Stomach (tissue), 9 donors: Measurements from ENCODE around the gene STK11. TPM values are rescaled to one million over a fixed set of nuclear protein-coding genes. Genes with fewer than 3 reads are reported as not detected.

Experiments
- DNase-seq, 2 donors: peaks; one replicate each; pipeline versions ENCODE4 v3.0.0 to v3.0.0-alpha.2; 2013 to 2019
- H3K27ac ChIP-seq, 5 donors: fragments of 200-600 bp in 4 of 5; sonication (generic) in 4 of 5; one replicate each; pipeline ENCODE4 v1.5.1; 2013 to 2019; ENCODE audit warnings: mild to moderate bottlenecking in 1 of 5, moderate library complexity in 1 of 5
- H3K27me3 ChIP-seq, 3 donors: fragments of 200-600 bp; sonication (generic); one replicate each; pipeline ENCODE4 v1.5.1; 2017 to 2019; ENCODE audit warnings: mixed run types in 1 of 3
- H3K36me3 ChIP-seq, 4 donors: fragments of 200-600 bp; sonication (generic); 1 replicate in 3 of 4; 2 replicates in 1 of 4; pipeline ENCODE4 v1.5.1; 2016 to 2019
- H3K4me1 ChIP-seq, 4 donors: fragments of 200-600 bp; sonication (generic); one replicate each; pipeline ENCODE4 v1.5.1; 2016 to 2019
- H3K4me3 ChIP-seq, 4 donors: fragments of 200-600 bp; sonication (generic) in 3 of 4; one replicate each; pipeline ENCODE4 v1.5.1; 2016 to 2019; ENCODE audit warnings: mild to moderate bottlenecking in 1 of 4
- H3K9me3 ChIP-seq, 4 donors: fragments of 200-600 bp; sonication (generic); one replicate each; pipeline ENCODE4 v1.5.1; 2016 to 2019
- EP300 ChIP-seq: sonication (generic); formaldehyde crosslinking; IDR thresholded peaks from one replicate; pipeline ENCODE4 v1.6.1; 2017; ENCODE audit warnings: antibody characterized with exemption
- POLR2A ChIP-seq, 4 donors: fragments of 450-650 bp; IDR thresholded peaks; one replicate each; pipeline ENCODE4 v1.6.1; 2016; ENCODE audit warnings: antibody characterized with exemption in 4 of 4, control low read depth in 2 of 4, mild to moderate bottlenecking in 1 of 4, moderate library complexity in 1 of 4
- POLR2AphosphoS5 ChIP-seq, 3 donors: sonication (generic); formaldehyde crosslinking; IDR thresholded peaks; one replicate each; pipeline ENCODE4 v1.6.1; 2016; ENCODE audit warnings: antibody characterized with exemption in 3 of 3
- WGBS, 5 donors: extraction: QIAGEN DNeasy Blood & Tissue Kit in 3 of 5; methylation state at CpG; one replicate each; pipeline versions ENCODE4 v1.1.5 to v1.1.7; 2013 to 2018; 5-methylcytosine and 5-hydroxymethylcytosine counted together
- intact Hi-C: fragments of 100-400 bp; cut with DNase I; formaldehyde crosslinking; loops from one replicate; pipeline ENCODE4 v1.15.1; 2023; ENCODE audit warnings: low total_unique reads
- polyA plus RNA-seq, 3 donors: library from polyadenylated mRNA; stranded (reverse); fragments of 200-250 nt; gene quantifications; one replicate each; pipeline ENCODE4 v1.2.3, GENCODE V29; 2013
- total RNA-seq, 5 donors: library from RNA; depleted of rRNA; stranded (reverse); fragments of >200 nt; gene quantifications; one replicate each; pipeline versions ENCODE4 v1.1.0 to v1.2.3, GENCODE V29; 2014 to 2016
- TF ChIP-seq, protein P1 (sequence below), 7 experiments: fragments of 450-650 bp in 4 of 7; fragments of 200-600 bp in 3 of 7; sonication (generic) in 3 of 7; IDR thresholded peaks; one replicate each; pipeline ENCODE4 v1.5.1; 2016 to 2019; ENCODE audit warnings: antibody characterized with exemption in 7 of 7, control low read depth in 2 of 7, mild to moderate bottlenecking in 1 of 7
- donor health status: healthy with polysubstance abuse.
- donor health status: Bipolar disorder and iron deficiency.
- donor health status: healthy.

STK11 gene
- total and polyA plus RNA-seq, 8 donors: 43.1 to 368 (median 63.1) TPM

DNA sequence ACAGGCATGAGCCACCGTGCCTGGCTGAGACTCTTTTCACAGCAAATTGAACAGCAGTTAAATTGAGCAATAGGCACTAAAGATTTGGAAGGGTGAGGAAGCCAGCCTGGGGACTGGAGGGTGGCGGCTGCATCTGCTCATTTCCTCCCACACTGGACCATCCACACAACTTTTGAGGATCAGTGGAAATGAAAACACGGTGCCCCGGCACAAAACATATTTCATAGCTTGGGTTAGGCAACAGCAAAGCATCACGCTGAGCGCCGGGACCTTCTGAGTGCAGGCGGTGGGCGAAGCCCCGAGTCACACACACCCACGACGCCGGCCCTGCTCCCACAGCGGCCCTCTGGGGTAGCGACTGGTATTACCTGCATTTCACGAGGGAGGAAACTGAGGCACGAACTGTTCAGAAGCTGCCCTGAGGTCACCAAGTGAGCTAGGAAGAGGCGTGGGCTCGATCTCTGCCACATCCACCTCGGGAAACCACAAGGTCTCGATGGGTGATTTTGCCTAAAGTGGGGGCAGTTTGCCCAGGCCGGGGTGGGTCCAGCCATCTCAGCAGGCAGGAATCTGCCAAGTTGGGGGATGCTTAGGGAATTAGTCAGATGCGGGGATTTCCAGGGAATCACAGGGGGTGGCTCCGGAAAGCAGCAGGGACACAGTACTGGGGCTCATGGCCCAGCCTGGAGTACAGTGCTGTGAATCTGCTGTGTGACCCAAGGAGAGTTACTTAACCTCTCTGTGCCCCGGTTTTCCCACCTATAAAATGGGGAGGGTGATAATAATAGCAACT, 28.1 kb upstream of the STK11 start:
- Histone ChIP-seq H3K4me3 (no peak overlapping the region), H3K27ac (peak overlapping the region in 4 of 5 donors; percentile 26 to 73 (median 62)), H3K36me3 (no peaks in the 10 kb centered on the region), H3K9me3 (no peaks in the 10 kb centered on the region), H3K4me1 (peaks cover 11 to 59% (median 35%) of the 10 kb centered on the region in 4 donors), H3K27me3 (no peaks in the 10 kb centered on the region)
- DNase-seq: peak in 1 of 2 donors; percentile 13
- TF ChIP-seq POLR2A (IDR thresholded peaks at IDR 0.05) (no peak), EP300 (no peak), POLR2AphosphoS5 (IDR thresholded peaks at IDR 0.05) (no peak)
- TF ChIP-seq, protein P1, sequence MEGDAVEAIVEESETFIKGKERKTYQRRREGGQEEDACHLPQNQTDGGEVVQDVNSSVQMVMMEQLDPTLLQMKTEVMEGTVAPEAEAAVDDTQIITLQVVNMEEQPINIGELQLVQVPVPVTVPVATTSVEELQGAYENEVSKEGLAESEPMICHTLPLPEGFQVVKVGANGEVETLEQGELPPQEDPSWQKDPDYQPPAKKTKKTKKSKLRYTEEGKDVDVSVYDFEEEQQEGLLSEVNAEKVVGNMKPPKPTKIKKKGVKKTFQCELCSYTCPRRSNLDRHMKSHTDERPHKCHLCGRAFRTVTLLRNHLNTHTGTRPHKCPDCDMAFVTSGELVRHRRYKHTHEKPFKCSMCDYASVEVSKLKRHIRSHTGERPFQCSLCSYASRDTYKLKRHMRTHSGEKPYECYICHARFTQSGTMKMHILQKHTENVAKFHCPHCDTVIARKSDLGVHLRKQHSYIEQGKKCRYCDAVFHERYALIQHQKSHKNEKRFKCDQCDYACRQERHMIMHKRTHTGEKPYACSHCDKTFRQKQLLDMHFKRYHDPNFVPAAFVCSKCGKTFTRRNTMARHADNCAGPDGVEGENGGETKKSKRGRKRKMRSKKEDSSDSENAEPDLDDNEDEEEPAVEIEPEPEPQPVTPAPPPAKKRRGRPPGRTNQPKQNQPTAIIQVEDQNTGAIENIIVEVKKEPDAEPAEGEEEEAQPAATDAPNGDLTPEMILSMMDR (IDR thresholded peaks at IDR 0.05): no peak
- 51 to 76% (median 63%) methylated on average over 23 to 25 of the region's 25 CpGs for WGBS, 5 donors
- intact Hi-C loops: no loop called here

DNA sequence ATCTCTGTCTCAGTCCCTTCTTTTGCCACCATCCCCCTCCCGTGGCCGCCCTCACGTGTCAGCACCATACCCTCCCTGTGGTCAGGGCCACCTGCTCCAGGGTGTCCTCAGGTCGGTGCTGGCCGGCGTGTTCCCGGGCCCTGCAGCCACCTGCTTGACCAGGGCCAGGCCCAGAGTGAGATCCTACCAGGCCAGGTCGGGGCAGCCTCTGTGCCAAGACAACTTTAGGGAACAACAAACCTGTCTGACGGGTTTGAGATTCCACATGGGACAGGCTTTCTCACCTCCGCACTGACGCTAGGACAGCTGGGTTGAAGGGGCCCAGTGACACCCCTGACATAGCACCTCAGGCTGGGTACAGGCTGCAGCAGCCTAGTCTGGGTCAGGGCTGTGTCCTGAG, 24.0 kb upstream of the STK11 start:
- no peak for TF ChIP-seq POLR2A (IDR thresholded peaks at IDR 0.05)
- peak in 2 of 3 donors; percentile 10 to 72 for TF ChIP-seq POLR2AphosphoS5 (IDR thresholded peaks at IDR 0.05)
- Histone ChIP-seq H3K4me1 (peaks cover 14 to 69% (median 27%) of the 10 kb centered on the region in 4 donors), H3K27ac (peak overlapping the region; percentile 47 to 87 (median 64)), H3K27me3 (no peaks in the 10 kb centered on the region), H3K36me3 (no peaks in the 10 kb centered on the region), H3K9me3 (no peaks in the 10 kb centered on the region), H3K4me3 (no peak overlapping the region)
- peak; percentile 86 for DNase-seq
- 26 to 65% (median 37%) methylated on average over 9 to 11 of the region's 11 CpGs for WGBS, 5 donors
- intact Hi-C loops: loop anchor here (5.0 kb wide), 1 partner anchor 69 kb away; no protein-coding TSS in a partner anchor

DNA sequence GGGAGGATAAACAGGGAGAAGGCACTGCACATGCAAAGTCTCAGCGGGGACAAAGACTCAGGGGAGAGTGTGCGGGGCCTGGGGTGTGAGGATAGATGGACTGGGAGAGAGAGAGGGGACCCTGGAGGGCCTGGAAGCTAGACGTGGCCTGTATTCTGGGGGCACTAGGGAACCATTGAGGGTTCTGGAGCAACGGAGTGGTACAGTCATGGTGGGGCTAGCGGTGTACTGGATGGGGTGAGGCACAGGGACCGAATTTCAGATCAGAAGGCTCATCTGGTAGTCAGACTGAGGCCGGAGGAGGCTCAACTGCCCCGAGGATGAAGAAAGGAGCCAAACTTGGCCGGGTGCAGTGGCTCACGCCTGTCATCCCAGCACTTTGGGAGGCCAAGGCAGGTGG, 23.5 kb upstream of the STK11 start:
- Histone ChIP-seq H3K27ac (peak overlapping the region; percentile 47 to 87 (median 64)), H3K36me3 (no peaks in the 10 kb centered on the region), H3K4me1 (peaks cover 14 to 68% (median 27%) of the 10 kb centered on the region in 4 donors), H3K27me3 (no peaks in the 10 kb centered on the region), H3K4me3 (no peak overlapping the region), H3K9me3 (no peaks in the 10 kb centered on the region)
- 90 to 94% (median 91%) methylated on average over 10 of the region's 10 CpGs for WGBS, 5 donors
- intact Hi-C loops: loop anchor here (5.0 kb wide), 1 partner anchor 70 kb away; no protein-coding TSS in a partner anchor
- no peak for DNase-seq
- no peak for TF ChIP-seq EP300
- TF ChIP-seq POLR2AphosphoS5 (IDR thresholded peaks at IDR 0.05): no peak
- TF ChIP-seq, protein P1 (IDR thresholded peaks at IDR 0.05): no peak
- TF ChIP-seq POLR2A (IDR thresholded peaks at IDR 0.05): no peak

- no peak overlapping the region for H3K4me3 ChIP-seq
These were observed 22.9 kb upstream of the STK11 start for GRCh38 chr19:1182727-1183126.

More at GRCh38 chr19:1182727-1183126, 22.9 kb upstream of the STK11 start:
- 91 to 95% (median 94%) methylated on average over 10 to 11 of the region's 11 CpGs; no CpG with 5 or more reads in 1 of the 5 donors for WGBS, 5 donors
- no peaks in the 10 kb centered on the region for H3K27me3 ChIP-seq
- DNase-seq: no peak
- H3K4me1 ChIP-seq: peaks cover 14 to 61% (median 27%) of the 10 kb centered on the region in 4 donors
- H3K9me3 ChIP-seq: no peaks in the 10 kb centered on the region
- TF ChIP-seq POLR2AphosphoS5 (IDR thresholded peaks at IDR 0.05) (no peak), POLR2A (IDR thresholded peaks at IDR 0.05) (no peak), EP300 (no peak)
- TF ChIP-seq, protein P1 (IDR thresholded peaks at IDR 0.05): no peak
- peak overlapping the region in 3 of 5 donors; percentile 80 to 87 (median 84) for H3K27ac ChIP-seq
- intact Hi-C loops: loop anchor here (5.0 kb wide), 1 partner anchor 70 kb away; no protein-coding TSS in a partner anchor
- H3K36me3 ChIP-seq: no peaks in the 10 kb centered on the region
